Prostate gland (tissue), 2 donors: ENCODE data around the gene TASP1. TPM values are rescaled to one million over a fixed set of nuclear protein-coding genes. Genes with fewer than 3 reads are reported as not detected.

Experiments
- DNase-seq: peaks from one replicate; pipeline ENCODE4 v3.0.0-alpha.2; 2019; ENCODE audit warnings: low spot score
- H3K27ac ChIP-seq, 2 donors: fragments of 200-600 bp; sonication (generic); 2 replicates each; pipeline ENCODE4 v1.5.1; 2017 to 2019
- H3K27me3 ChIP-seq: fragments of 200-600 bp; sonication (generic); replicated peaks from 2 replicates; pipeline ENCODE4 v1.5.1; 2019; ENCODE audit not compliant: insufficient read depth
- H3K36me3 ChIP-seq, 2 donors: fragments of 200-600 bp; sonication (generic); 1 replicate in 1 of 2; 2 replicates in 1 of 2; pipeline versions ENCODE4 v1.5.1 to v1.8.1; 2017 to 2019
- H3K4me1 ChIP-seq: fragments of 200-600 bp; sonication (generic); replicated peaks from 2 replicates; pipeline ENCODE4 v1.5.1; 2019
- H3K4me3 ChIP-seq, 2 donors: fragments of 200-600 bp; sonication (generic); 2 replicates each; pipeline ENCODE4 v1.5.1; 2017 to 2019
- H3K9me3 ChIP-seq: fragments of 200-600 bp; sonication (generic); 2 replicates; pipeline ENCODE4 v1.5.1; 2017
- CTCF ChIP-seq, 4 experiments: fragments of 200-600 bp in 2 of 4; fragments of 450-650 bp in 2 of 4; sonication (generic) in 2 of 4; IDR thresholded peaks; 1 replicate in 3 of 4; 2 replicates in 1 of 4; pipeline ENCODE4 v1.5.1; 2016 to 2019; ENCODE audit warnings: antibody characterized with exemption in 4 of 4, mild to moderate bottlenecking in 2 of 4, moderate library complexity in 2 of 4
- POLR2A ChIP-seq: fragments of 450-650 bp; IDR thresholded peaks from one replicate; pipeline ENCODE4 v1.6.1; 2016; ENCODE audit warnings: antibody characterized with exemption, mild to moderate bottlenecking
- POLR2AphosphoS5 ChIP-seq: sonication (generic); formaldehyde crosslinking; IDR thresholded peaks from one replicate; pipeline ENCODE4 v1.6.1; 2017; ENCODE audit warnings: antibody characterized with exemption
- WGBS: methylation state at CpG from one replicate; pipeline ENCODE4 v1.1.5; 2018; 5-methylcytosine and 5-hydroxymethylcytosine counted together
- intact Hi-C: fragments of 100-400 bp; cut with DNase I; formaldehyde crosslinking; loops from one replicate; pipeline ENCODE4 v1.14.2; 2022
- total RNA-seq, 2 donors: library from RNA; depleted of rRNA; stranded (reverse); fragments of >200 nt; gene quantifications; one replicate each; pipeline ENCODE4 v1.1.0, GENCODE V29; 2016

The TASP1 gene
- total RNA-seq, 2 donors from 2014 or later: 9.3 to 14.2 TPM

DNA sequence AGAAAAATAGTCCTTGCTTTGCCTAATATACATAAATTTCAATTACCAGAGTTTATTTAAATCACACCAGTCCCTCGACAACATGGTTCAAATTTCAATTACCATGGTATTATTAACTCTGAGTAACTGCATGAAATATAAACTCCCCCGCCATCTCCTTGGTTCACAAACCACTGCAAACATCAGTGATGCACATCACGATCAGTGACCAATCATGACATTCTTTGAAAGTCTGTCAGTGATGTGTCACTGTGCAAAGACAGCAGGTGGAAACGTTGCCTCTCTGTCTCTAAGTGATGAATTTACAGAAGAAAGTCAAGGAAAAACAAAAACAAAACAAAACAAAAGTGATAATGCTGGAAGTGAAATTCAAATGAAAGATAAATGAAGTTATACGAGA, 86.7 kb downstream of the TASP1 start:
- TF ChIP-seq POLR2AphosphoS5: no peak
- Histone ChIP-seq H3K9me3 (no peaks in the 10 kb centered on the region), H3K4me1 (no peaks in the 10 kb centered on the region), H3K4me3 (no peak overlapping the region), H3K27me3 (no peaks in the 10 kb centered on the region), H3K27ac (no peak overlapping the region), H3K36me3 (no peaks in the 10 kb centered on the region)
- WGBS: 76% methylated on average over 5 of the region's 5 CpGs
- no peak for DNase-seq
- intact Hi-C loops: loop anchor here (10.0 kb wide), 1 partner anchor 223 kb away; no protein-coding TSS in a partner anchor

DNA sequence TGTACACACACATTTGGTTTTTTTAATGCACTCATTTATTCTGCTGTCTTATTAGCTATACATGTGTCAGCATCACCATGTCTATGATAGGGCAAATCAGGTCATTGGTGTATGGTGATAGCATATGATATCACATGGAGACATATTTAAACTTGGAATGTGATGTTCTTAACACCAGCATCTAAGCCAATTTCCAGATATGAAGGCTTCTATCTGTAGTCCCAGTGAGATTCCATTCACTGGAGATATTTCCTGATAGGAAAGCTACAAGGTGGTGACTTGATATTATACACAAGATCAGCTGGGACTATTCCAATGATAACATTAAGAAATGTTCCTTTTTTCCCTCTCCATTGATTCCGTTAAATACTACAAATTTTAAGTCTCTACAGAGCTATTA, 89.3 kb downstream of the TASP1 start:
- Histone ChIP-seq H3K27ac (no peak overlapping the region), H3K9me3 (no peaks in the 10 kb centered on the region), H3K4me3 (no peak overlapping the region), H3K4me1 (no peaks in the 10 kb centered on the region), H3K27me3 (no peaks in the 10 kb centered on the region), H3K36me3 (no peaks in the 10 kb centered on the region)
- intact Hi-C loops: loop anchor here (10.0 kb wide), 2 partner anchors 95 to 205 kb away; no protein-coding TSS in a partner anchor
- 100% methylated on average over 1 of the region's 1 CpG for WGBS
- TF ChIP-seq POLR2A (no peak), POLR2AphosphoS5 (no peak), CTCF (IDR thresholded peaks at IDR 0.05) (no peak)
- DNase-seq: no peak

- Histone ChIP-seq H3K27ac (no peak overlapping the region), H3K4me1 (no peaks in the 10 kb centered on the region), H3K36me3 (no peaks in the 10 kb centered on the region), H3K27me3 (no peaks in the 10 kb centered on the region), H3K4me3 (no peak overlapping the region), H3K9me3 (no peaks in the 10 kb centered on the region)
- DNase-seq: peak; percentile 73
- TF ChIP-seq CTCF (IDR thresholded peaks at IDR 0.05) (peak; percentile 59 to 77 (median 72)), POLR2A (no peak), POLR2AphosphoS5 (peak; percentile 22)
- WGBS: 2% methylated on average over 2 of the region's 2 CpGs
- intact Hi-C loops: loop anchor here (2.0 to 10.0 kb wide), 3 partner anchors 92 to 222 kb away; no protein-coding TSS in a partner anchor
These were observed 92.1 kb downstream of the TASP1 start for GRCh38 chr20:13546497-13547131.

DNA sequence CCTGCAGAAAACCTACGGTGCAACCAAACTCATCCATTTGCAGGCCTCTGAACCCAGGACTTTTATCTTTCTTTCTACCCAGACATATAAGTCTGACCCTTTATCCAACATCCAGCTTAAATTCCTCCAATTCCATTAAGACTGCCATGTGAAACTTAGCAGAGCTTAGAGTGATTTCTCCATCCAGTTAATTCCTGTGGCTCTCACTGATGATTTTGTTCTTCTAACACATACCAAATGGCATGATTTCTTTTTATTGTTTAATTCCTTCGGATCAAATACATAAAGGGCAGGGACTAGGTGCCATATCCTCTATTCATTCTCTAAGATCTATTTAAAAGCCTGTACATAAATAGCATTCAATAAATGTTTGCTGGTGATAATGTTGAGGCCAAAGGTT, 92.9 kb downstream of the TASP1 start:
- intact Hi-C loops: loop anchor here (2.0 to 10.0 kb wide), 4 partner anchors 91 to 425 kb away; no protein-coding TSS in a partner anchor
- no peaks in the 10 kb centered on the region for H3K27me3 ChIP-seq
- no peak overlapping the region for H3K27ac ChIP-seq
- no peaks in the 10 kb centered on the region for H3K4me1 ChIP-seq
- H3K9me3 ChIP-seq: no peaks in the 10 kb centered on the region
- H3K36me3 ChIP-seq: no peaks in the 10 kb centered on the region
- DNase-seq: no peak
- H3K4me3 ChIP-seq: no peak overlapping the region
- TF ChIP-seq POLR2AphosphoS5 (no peak), CTCF (IDR thresholded peaks at IDR 0.05) (no peak), POLR2A (no peak)
- 73% methylated on average over 2 of the region's 2 CpGs for WGBS

GRCh38 chr20:13543783-13544182, 94.9 kb downstream of the TASP1 start:
- intact Hi-C loops: loop anchor here (2.0 to 10.0 kb wide), 3 partner anchors 89 to 423 kb away; no protein-coding TSS in a partner anchor
- Histone ChIP-seq H3K36me3 (no peaks in the 10 kb centered on the region), H3K9me3 (no peaks in the 10 kb centered on the region), H3K27me3 (no peaks in the 10 kb centered on the region), H3K4me1 (no peaks in the 10 kb centered on the region), H3K27ac (no peak overlapping the region), H3K4me3 (no peak overlapping the region)
- DNase-seq: no peak
- TF ChIP-seq POLR2AphosphoS5: no peak
- no peak for TF ChIP-seq CTCF (IDR thresholded peaks at IDR 0.05)
- no peak for TF ChIP-seq POLR2A
- 89% methylated on average over 4 of the region's 4 CpGs for WGBS
